Breast epithelium (tissue), 3 donors: Measurements from ENCODE around the gene PLPP7.

Experiments used
- CTCF ChIP-seq, 3 donors: fragments of 450-650 bp; IDR thresholded peaks; one replicate each; pipeline ENCODE4 v1.5.1; 2016 to 2017; ENCODE audit warnings: antibody characterized with exemption in 3 of 3, mild to moderate bottlenecking in 3 of 3, moderate library complexity in 3 of 3
- POLR2AphosphoS5 ChIP-seq, 3 donors: sonication (generic); formaldehyde crosslinking; IDR thresholded peaks; one replicate each; pipeline ENCODE4 v1.6.1; 2017; ENCODE audit warnings: antibody characterized with exemption in 3 of 3

GRCh38 chr9:131260751-131261452, 28.6 kb upstream of the PLPP7 start:
- no peak for TF ChIP-seq POLR2AphosphoS5 (IDR thresholded peaks at IDR 0.05)
- TF ChIP-seq CTCF (IDR thresholded peaks at IDR 0.05), result no peak
